ENCODE data around the gene ACAP2.

ACAP2 gene

DNA sequence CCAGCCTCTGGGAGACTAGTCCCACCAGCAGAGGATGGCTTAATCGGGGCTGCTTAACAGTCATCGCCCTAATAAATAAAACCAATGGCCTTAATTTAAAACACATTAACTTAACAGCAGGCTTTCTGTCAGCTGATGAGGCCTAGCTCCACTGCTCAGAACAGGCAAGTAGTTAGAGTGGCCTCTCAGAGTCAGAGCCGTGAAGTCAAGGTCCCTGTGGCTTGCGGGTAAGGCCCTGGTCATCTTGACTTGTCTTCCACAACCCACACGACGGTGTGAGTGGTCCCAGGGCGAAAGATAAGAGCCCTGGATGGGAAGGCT, 183.7 kb downstream of the ACAP2 start:
- peak in 2 of 3 experiments; percentile 60 to 72 for DNase-seq

DNA sequence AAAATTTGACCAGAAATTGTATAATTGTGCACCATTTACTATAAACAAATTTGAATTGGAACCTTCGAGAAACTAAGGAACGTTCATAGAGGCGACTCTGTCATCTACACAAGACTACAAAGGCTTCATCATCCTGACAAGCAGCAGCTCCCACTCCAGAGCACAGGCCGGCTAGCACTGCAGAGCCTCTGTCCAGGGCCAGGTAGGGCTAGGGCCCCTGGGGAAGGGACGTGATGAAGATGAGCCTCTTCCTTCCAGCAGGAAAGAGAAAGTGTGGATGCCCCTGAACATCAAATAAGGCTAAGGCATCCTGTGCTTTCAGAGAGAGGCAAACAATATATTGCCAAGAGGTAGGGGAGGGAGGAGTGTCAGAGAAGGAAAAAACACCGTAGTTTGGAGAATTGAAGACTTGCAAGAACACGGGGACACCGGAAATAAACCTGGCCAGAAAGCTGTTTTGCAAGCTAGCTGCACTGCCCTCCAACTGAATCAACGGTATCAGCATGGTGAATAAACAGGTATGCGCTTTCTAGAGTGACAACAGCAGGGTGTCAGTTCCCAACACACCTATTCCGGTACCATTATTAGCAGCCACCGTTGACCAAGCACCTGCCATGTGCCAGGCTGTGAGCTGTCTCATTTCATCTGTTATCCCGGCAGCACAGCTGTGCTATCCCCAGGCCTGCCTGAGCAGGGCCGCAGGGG, 184.2 kb downstream of the ACAP2 start:
- DNase-seq: peak in 2 of 3 experiments; percentile 60 to 72

DNA sequence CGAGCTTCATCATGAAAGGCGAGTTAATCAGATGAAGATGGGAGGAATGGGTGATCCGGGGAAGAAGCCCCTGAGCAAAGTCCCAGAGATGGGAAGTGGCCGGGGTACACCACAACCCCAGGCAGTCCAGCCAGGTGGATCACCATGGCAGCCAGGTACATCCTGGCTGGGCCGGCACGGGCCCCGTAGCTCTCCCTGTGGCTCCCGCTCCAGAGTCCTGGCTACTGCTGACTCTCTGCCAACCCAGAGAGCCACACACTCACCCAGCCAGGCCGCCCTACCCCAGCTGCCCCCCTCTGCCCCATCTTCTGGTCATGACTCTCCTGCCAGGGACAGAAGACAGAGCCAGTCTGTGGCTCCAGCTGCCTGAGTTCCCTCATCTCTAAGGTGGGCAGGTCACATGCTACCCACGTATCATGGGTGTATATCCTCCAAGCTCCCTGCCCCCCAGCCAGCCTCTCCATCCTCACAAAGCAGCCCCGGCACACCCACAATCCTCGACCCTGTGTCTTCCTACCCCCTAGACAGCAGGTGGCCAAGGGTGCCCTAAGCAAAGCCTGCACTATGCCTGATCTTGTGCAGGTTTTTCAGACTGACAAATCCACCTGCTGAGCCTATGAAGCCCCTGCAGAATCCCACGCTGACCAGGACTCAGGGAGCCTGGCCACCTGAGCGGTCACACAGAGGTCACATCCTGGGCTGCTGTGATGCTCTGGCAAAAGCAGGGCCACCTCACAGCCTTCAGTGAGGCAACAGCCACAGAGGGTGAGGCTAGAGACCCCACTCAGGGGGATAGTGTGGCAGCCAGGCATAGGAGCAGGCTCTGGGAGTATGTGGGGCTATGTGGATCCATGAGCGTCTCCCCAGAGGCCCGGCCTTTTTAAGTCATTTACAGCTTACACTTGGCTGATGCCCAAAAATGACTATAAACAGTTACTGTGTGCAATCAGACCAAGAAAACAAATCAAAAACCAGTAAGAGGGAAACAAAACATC, 185.1 kb downstream of the ACAP2 start:
- no peak for DNase-seq

DNA sequence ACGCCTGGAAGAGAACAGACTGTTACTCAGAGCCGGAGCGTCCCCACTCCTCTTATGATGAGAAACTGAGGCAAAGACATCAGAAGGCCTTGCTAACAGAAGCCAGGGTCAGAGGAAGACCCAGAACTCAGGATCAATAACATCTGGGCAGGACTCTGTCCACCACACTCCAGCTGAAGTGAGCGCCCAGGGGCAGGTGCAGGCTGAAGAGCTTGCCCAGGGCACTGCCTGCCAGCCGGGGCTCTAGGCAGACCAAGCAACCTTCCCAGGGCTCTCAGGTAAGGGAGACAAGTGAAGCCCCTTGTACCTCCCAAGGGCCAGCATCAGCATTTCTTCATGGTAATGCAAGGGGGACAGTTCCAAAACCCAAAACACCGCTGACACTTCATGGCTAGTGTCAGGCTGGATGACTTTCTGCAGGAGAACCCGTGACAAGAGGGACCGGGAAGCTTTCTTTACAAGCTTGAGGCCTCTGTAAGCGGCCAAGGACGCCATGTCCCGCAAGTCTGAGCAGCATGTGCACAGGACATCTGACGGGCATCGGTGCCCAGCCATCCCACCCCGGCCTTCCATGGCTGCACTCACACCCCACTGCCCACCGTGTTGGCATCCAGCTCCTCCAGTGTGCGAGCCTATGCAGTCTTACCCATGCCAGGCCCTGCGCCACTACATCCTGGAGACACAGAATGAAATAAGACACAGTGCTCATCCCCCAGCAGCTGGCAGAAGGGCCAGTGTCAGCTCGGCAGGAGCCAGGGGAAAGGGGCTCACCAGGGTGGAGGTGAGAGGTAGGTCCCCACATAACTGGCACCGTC, 186.0 kb downstream of the ACAP2 start:
- no peak for DNase-seq

DNA sequence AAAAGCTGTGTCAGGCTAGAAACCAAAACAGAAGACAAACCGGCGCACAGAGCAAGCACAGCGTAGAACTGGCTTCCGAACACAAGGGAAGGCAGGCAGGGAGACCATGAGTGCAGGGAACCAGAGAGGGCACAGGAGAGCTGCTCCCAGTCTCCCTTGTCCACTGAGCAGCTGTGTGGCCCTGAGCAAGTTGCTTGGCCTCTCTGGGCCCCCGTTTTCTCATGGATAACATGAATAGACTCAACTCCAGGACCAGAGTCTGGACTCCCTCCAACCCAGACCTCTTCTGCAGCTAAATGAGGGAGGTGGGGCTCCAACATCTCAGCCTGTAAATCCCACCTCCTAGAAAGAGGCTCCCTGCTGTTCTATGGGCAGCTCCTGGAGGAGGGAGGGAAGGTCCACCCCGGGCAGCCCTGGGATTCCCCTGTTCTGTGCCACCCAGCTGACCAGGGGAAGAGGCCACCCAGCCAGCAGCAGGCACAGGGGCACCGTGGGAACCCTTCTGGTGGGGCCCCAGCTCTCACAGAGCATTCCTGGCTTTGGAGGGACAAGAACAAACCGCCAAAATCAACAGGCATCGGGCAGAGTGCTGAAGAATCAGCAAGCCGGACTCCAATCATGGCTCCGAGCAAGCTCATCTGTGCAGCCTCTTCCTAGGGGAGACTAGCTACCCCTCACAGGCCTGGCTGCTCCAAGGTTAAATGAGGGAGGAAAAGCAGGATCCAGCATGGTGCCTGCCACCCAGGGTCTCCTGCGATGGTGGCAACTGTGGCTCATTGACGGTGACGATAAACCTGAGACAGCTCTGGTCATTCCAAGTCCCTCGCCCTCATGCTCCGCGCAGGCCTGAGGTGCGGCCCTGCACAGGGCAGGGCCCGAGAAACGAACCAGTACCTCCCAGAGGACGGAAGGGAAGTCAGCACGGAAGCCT, 187.0 kb downstream of the ACAP2 start:
- no peak for DNase-seq

DNA sequence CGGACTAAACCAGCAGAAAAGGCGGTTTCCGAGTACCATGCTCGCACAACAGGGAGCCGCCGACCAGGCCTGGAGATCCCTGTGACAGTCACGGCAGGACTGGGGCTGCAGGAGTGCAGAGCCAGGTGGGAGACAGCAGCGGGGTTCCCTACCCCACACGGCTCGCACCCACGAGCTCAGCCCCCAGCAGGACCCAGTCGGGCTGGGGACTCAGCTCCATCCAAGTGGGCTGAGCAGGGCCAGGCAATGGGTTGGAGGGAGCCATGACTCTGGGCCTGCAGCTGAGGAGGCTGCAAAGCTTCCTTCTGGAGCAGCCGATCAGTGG, 187.7 kb downstream of the ACAP2 start:
- DNase-seq: no peak

DNA sequence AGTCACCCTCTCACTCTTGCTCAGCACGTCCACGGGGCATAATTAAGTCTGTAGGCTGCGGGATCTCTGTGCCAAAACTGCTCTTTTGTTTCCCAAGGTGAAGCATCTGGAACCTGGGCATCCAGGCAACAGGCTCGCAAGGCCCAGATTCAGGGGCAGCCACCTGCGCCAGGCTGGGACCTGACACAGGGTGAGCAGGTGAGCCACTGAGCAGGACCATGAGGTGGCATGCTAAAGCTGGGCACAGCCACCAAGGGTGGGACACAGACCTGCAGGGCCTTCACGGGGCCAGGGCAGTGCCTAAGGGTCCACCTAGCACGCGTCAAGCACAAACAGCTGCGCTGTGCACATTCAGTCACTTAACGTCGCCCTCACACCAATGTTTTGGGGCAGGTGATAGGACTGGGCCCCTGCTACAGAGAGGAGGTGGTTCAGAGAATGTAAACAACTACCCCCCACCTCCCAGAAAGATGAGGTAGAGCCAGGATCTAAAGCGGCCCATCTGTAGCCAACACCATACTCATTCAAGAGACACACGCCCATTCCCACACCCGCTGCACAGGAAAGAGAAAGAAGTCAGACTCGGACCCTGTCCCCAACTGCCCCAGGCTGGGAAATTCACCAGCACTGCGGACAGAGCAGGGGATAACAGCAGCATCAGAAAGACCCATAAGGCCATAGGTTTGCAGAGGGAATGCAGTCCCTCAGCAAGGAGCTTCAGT, 188.2 kb downstream of the ACAP2 start:
- DNase-seq: no peak

DNA sequence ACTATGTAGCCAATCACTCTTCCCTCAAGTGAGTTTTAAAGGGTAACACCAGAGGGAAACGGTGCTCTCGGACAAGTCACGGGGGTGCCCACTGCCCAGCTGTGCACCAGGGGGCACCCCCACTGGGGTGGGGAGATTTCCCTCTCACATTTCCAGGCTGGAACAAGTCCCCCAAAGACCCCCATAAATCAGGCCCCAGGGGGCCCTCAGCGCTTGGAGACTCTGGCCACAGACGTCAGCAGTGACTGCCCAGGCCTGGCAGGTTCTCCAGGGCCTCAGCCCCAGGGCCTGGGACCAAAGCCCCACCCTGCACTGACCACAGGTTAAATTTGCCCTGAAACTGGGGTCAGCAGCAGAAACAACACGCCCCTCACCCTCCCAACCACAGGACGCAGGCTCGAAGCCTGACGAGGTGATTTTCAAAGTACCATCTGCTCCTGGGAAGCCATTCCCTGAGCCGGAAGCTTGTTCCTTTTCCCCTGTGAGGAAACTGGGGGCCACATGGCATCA, 188.8 kb downstream of the ACAP2 start:
- DNase-seq: no peak

DNA sequence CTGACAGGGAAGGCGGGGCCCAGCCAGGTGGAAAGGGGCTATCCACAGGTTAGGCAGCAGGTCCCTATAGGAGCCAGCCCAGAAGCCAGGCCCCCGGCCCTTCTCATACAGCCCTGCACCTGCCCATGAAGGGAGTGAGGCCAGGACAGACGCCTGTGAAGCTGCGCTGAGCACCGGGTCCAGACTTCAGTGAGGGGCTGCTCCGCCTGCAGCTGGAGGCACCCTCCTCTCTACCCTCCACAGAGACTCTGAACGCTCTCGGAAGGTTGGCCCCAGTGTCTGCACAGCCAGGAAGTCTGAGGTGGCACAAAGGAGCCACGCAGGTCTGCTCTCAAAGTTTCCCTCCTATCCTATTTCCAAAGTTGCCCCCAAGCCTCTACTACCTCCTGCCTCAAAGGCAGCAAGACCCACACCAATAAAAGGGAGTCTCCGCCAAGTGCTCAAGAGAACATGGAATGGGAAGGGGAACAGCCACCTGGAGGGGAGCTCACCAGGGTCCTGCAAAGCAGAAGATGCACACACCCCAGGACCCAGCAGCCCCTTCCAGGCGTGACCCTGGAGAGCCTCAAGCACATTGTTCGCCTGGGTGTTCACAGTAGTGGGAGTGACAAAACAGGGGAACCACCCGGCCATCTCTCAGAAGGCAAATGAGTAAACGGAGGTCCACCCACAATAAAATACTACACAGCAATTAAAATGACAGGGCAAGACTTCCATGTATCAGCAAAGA, 191.3 kb downstream of the ACAP2 start:
- no peak for DNase-seq

DNA sequence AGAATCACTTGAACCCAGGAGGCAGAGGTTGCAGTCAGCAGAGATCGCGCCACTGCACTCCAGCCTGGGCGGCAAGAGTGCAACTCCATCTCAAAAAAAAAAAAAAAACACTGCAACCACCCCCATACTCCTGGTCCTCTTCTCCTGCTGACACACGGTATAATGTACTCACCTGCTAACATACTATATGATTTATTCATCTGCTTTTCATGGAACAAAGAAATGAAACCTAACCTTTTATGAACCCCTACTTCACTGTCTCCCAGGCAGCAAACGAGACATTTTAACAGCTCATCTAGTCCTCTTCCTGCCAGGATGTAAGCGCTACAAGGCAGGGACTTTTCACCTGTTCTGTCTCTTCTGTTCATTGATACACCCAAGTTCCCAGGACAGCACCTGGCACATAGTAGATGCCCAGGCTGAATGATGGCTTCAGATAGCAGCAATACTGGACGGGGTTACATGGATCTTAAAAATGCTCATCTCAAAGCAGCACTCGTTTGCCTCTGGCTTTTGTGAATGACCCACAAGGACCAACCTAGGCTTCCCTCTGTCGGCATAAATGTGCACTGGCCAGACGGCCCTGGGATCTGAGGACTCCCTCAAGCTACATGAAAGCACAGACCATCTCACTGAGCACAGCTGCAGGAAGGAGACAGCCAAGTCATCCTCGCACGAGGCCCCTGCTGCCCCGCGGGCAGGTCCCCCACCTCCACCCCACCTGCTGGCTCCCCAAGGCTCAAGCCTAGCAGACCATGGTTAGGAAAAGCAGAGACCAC, 192.2 kb downstream of the ACAP2 start:
- peak; percentile 36 to 80 (median 73) for DNase-seq

DNA sequence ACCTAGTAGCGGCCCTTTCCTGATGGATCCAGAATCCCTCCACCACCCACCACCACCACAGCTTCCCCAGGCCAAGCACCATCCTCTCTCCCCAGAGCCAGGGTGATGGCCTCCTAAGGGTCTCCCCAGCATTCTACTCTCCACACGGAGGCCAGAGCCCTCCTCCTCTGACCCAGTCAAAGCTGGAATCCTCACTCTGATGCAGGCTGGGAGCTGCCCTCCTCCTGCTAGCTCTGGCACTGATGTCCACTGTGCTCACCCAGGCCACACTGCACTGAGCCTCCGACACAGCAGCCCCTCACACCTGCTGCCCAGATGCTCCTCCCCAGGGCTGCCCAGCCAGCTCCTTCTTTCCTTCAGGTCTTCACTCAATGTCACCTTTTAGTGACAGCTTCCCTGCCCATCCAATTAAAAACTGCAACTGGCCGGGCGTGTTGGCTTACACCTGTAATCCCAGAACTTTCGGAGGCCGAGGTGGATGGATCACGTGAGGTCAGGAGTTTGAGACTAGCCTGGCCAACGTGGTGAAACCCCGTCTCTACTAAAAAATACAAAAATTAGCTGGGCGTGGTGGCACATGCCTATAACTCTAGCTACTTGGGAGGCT, 192.9 kb downstream of the ACAP2 start:
- DNase-seq: peak in 1 of 3 experiments; percentile 36

DNA sequence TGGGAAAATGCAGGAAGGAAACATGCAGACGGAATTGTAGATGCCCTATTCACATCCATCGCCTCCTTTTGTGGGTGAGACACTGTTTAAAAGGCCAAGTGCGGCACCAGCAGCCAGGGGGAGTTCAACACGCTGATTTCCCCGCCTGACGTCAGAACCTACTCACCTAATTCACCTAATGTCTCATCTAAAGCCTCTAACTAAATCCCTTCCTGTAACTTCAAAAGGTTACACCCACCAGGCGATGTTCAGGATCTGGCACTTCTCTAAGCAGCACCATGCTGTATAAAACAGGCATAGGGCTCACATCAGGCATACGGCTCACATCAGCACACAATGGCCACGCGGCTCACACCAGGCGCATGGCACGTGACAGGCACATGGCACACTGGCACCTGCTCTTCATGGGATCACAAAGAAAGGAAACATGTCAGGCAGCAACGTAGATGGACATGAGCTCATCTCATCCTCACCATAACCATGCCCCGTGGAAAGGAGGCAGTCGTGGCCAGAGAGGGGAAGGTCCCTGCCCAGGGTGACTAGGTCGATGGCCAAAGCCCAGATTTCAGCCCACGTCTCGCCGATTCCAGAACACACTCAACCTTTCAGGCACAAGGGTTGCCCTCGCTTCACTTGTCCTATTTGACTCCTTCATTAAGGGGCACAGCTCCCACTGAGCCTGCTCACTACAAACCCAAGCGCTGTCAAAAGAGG, 193.6 kb downstream of the ACAP2 start:
- DNase-seq: no peak

DNA sequence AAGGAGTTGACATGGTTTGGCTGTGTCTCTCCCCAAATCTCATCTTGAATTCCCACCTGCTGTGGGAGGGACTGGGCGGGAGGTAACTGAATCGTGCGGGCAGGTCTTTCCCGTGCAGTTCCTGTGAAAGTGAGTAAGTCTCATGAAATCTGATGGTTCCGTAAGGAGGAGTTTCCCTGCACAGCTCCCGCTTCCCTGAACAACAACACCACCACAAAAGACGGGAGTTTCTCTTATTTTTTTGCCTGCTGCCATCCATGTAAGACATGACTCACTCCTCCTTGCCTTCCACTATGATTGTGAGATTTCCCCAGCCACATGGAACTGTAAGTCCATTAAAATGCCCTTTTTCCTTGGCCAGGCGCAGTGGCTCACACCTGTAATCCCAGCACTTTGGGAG, 194.5 kb downstream of the ACAP2 start:
- no peak for DNase-seq

DNA sequence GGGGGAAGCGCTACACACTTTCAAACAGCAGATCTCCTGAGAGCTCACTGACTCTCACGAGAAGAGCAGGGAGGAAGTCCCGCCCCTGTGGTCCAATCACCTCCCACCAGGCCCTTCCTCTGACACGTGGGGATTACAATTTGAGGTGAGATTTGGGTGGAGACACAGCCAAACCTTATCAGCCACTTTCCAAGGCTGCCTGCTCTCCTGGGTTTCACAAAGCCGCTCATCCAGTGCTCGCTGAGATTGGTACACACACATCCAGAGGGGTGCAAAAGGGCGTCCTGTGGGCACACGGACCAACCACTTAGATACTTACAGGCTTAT, 195.0 kb downstream of the ACAP2 start:
- DNase-seq: no peak

DNA sequence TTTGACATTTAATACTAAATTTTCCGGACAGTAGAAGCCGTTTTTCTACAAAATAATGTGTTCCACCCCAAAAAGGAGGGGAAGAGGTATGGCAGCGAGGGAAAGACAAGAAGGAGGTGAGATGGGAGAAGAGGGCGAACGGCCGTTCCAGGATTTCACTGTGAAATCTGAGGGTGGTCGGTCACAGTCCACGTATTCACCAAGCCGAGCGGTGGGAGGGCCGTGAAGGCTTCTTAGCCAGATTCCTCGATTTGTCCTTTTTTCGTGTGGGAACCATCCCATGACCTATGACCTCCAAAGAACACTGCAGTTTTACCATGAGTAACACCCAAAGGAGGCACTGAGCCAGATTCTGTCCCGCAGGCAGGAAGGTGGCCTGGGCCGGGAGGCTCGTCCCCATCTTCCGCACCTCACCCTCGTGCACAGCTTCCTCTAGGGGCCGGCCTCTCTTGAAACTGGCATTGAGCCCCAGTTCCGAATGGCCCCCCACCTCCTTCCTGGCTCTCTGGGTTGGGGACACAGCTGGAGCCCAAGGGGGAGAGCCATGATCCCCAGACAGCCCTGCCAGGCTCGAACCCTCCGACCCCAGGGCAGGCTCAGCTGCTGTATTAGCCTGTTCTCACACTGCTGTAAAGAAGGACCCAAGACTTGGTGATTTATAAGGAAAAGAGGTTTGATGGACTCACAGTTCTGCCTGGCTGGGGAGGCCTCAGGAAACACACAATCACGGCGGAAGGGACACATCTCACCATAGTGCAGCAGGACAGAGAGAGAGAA, 195.5 kb downstream of the ACAP2 start:
- no peak for DNase-seq

DNA sequence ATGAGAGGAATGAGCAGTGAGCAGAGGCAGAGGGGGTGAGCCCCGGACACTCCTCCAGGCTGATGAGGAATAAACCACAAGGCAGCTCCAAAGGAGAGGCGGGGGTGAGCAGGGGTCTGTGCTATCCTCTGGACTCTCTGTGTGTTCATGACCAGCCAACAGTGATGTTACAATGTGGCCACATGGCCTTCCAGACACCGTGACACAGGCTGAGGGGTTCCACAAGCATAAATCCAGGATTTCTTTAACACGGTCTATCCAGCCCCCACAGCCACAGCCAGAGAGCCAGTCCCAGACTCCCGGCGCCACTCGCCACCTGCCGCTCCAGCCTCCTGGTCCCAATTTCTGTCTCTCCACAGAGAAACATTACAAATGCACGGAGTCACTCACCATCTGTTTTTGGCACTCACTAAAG, 196.2 kb downstream of the ACAP2 start:
- DNase-seq: no peak

DNA sequence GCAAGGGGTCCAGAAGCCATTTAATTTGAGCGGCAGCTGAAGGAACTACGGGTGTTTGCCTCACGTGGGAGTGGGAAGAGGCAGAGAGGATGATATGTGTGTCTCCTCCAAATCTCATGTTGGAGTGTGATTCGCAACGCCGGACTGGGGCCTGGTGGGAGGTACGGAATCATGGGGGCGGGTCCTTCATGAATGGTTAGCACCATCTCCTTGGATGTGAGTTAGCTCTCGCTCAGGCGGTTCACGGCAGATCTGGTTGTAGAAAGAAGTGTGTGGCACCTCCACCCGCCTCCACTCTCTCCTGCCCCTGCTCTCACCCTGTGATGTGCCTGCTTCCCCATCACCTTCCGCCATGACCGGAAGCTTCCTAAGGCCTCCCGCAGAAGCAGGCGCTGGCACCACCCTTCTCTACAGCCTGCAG, 197.3 kb downstream of the ACAP2 start:
- DNase-seq: no peak

Data from NCI-H1417 (cell line).